ENCODE data around the gene IQUB. TPM values are rescaled to one million over a fixed set of nuclear protein-coding genes. Genes with fewer than 3 reads are reported as not detected.
"Not testable (repeated sequence)": the region's sequence is repeated elsewhere in the genome, so short reads cannot be mapped to it uniquely, and the experiment has no call there.

Gene IQUB
- total and polyA plus RNA-seq, 2 donors: 0.14 to 0.32 TPM

DNA sequence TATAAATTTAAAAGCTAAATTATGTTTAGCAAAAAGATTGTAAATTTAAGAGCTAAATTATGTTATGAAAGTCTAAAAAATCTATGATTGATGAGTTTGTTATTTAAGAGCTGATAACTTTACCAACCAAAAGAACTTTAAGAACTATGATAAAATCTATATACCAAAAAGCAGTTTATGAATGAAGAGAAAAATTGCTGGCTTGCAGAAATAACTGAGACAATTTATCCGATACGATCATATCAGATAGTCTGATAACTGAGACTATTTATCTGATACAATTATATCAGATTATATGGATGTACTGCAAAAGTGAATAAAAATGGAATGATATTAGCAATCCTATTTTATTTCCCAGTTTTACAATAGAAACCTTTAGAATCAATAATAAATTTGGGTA, 50.2 kb downstream of the IQUB start:
- no peaks in the 10 kb centered on the region for H3K27me3 ChIP-seq (ENCODE audit: control insufficient read depth in 2 of 2, insufficient read depth in 1 of 2, low read length in 1 of 2)
- H3K36me3 ChIP-seq (ENCODE audit: control insufficient read depth in 2 of 2, insufficient read depth in 2 of 2, low read length in 1 of 2): no peaks in the 10 kb centered on the region
- 97% methylated on average over 2 of the region's 2 CpGs for WGBS
- H3K4me1 ChIP-seq (ENCODE audit: control insufficient read depth in 2 of 2, insufficient read depth in 2 of 2, low read length in 2 of 2): no peaks in the 10 kb centered on the region
- H3K9me3 ChIP-seq (ENCODE audit: control insufficient read depth in 2 of 2, insufficient read depth in 1 of 2, low read length in 1 of 2): no peaks in the 10 kb centered on the region
- H3K4me3 ChIP-seq (ENCODE audit: low read length in 2 of 2): no peak overlapping the region
- no peak overlapping the region for H3K27ac ChIP-seq (ENCODE audit: low read depth in 1 of 2, low read length in 1 of 2)
- no peak for DNase-seq (ENCODE audit: low read depth in 6 of 9, low spot score in 9 of 9)

DNA sequence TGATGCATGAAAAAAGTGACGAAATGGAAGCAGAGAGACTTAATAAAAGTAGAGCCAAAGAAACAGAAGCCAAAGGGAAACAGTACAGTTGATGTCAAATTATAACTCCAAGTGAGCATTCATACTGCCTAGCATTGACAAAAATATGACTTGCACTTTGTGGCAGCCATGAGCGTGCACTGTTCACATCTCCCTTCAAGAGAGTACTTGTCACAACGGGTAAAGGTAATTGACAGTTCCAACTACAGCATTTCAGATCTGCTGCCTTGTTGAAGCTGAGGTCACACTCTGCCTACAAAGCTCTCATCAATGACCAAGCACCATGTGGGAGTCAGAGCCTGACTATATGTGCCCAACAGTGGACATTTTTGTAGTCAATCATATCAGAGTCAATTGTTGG, 54.3 kb downstream of the IQUB start:
- no peak overlapping the region for H3K27ac ChIP-seq (ENCODE audit: low read depth in 1 of 2, low read length in 1 of 2)
- WGBS: 93% methylated on average over 3 of the region's 3 CpGs
- no peaks in the 10 kb centered on the region for H3K4me1 ChIP-seq (ENCODE audit: control insufficient read depth in 2 of 2, insufficient read depth in 2 of 2, low read length in 2 of 2)
- no peaks in the 10 kb centered on the region for H3K27me3 ChIP-seq (ENCODE audit: control insufficient read depth in 2 of 2, insufficient read depth in 1 of 2, low read length in 1 of 2)
- no peaks in the 10 kb centered on the region for H3K9me3 ChIP-seq (ENCODE audit: control insufficient read depth in 2 of 2, insufficient read depth in 1 of 2, low read length in 1 of 2)
- no peaks in the 10 kb centered on the region for H3K36me3 ChIP-seq (ENCODE audit: control insufficient read depth in 2 of 2, insufficient read depth in 2 of 2, low read length in 1 of 2)
- DNase-seq (ENCODE audit: low read depth in 6 of 9, low spot score in 9 of 9): no peak
- H3K4me3 ChIP-seq (ENCODE audit: low read length in 2 of 2): no peak overlapping the region

DNA sequence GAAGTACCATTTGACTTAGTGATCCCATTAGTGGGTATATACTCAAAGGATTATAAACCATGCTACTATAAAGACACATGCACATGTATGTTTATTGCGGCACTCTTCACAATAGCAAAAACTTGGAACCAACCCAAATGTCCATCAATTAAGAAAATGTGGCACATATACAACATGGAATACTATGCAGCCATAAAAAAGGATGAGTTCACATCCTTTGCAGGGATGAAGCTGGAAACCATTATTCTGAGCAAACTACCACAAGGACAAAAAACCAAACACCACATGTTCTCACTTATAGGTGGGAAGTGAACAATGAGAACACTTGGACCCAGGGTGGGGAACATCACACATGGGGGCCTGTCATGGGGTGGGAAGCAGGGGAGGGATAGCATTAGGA, 56.3 kb downstream of the IQUB start:
- H3K9me3 ChIP-seq (ENCODE audit: control insufficient read depth in 2 of 2, insufficient read depth in 1 of 2, low read length in 1 of 2); DNase-seq (ENCODE audit: low read depth in 6 of 9, low spot score in 9 of 9); H3K4me1 ChIP-seq (ENCODE audit: control insufficient read depth in 2 of 2, insufficient read depth in 2 of 2, low read length in 2 of 2); H3K27ac ChIP-seq (ENCODE audit: low read depth in 1 of 2, low read length in 1 of 2); H3K4me3 ChIP-seq (ENCODE audit: low read length in 2 of 2); H3K36me3 ChIP-seq (ENCODE audit: control insufficient read depth in 2 of 2, insufficient read depth in 2 of 2, low read length in 1 of 2); H3K27me3 ChIP-seq (ENCODE audit: control insufficient read depth in 2 of 2, insufficient read depth in 1 of 2, low read length in 1 of 2): not testable (repeated sequence)
- WGBS: 100% methylated on average over 1 of the region's 1 CpG

DNA sequence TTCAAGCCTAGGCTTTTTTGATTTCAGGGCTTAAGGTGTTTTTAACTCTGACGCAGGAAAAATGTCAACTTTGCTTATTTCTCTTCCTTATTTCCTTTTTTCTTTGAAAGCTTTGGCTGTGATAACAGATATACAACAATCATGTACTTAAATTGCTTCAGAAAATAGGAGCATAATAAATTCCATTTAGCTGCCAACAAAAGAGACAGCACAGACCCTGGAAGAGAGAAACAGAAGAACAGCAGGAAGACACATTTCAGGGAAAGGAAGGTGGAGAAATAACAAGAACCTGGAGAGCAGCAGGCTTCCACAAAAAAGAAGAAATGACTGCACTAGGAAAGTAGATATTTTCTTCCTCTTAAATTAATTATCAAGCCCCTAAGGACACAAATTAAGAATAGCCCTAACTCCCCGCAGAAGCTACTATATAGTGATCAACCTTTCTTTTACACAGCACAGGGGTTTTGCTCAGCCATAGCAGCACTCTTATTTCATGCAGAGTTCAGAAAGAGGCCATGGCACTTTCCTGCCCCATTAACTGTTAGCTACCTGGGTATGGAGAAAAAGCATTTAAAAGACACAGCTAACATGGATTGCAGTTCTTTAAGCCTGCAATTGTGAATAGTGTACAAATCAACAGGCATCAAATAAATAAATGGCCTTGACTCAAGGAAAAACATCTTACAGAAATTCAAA, 61.5 kb downstream of the IQUB start:
- Histone ChIP-seq H3K9me3 (ENCODE audit: control insufficient read depth in 2 of 2, insufficient read depth in 1 of 2, low read length in 1 of 2) (no peaks in the 10 kb centered on the region), H3K36me3 (ENCODE audit: control insufficient read depth in 2 of 2, insufficient read depth in 2 of 2, low read length in 1 of 2) (no peaks in the 10 kb centered on the region), H3K4me3 (ENCODE audit: low read length in 2 of 2) (no peak overlapping the region), H3K4me1 (ENCODE audit: control insufficient read depth in 2 of 2, insufficient read depth in 2 of 2, low read length in 2 of 2) (no peaks in the 10 kb centered on the region), H3K27ac (ENCODE audit: low read depth in 1 of 2, low read length in 1 of 2) (no peak overlapping the region), H3K27me3 (ENCODE audit: control insufficient read depth in 2 of 2, insufficient read depth in 1 of 2, low read length in 1 of 2) (no peaks in the 10 kb centered on the region)
- no peak for DNase-seq (ENCODE audit: low read depth in 6 of 9, low spot score in 9 of 9)
- WGBS: 72% methylated on average over 2 of the region's 2 CpGs

DNA sequence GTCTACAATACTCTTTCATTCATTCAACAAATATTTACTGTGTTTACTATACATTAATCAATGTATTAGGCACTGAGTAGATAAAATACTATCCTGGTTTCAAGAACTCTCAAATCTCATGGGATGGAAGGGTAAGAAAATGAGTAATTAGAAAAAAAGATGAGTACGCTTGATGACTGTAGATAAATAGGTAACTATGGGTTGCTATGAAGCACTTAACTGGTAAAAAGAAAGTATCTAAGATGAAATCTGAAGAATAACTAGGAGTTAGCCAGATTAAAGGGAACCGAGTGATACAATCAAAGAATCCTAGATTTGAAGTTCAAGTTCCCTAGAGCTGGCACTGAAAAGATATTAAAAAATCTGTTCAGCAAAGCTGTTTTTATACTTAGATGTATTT, 62.1 kb downstream of the IQUB start:
- no peaks in the 10 kb centered on the region for H3K4me1 ChIP-seq (ENCODE audit: control insufficient read depth in 2 of 2, insufficient read depth in 2 of 2, low read length in 2 of 2)
- H3K4me3 ChIP-seq (ENCODE audit: low read length in 2 of 2): no peak overlapping the region
- no peaks in the 10 kb centered on the region for H3K9me3 ChIP-seq (ENCODE audit: control insufficient read depth in 2 of 2, insufficient read depth in 1 of 2, low read length in 1 of 2)
- no peak overlapping the region for H3K27ac ChIP-seq (ENCODE audit: low read depth in 1 of 2, low read length in 1 of 2)
- no peaks in the 10 kb centered on the region for H3K27me3 ChIP-seq (ENCODE audit: control insufficient read depth in 2 of 2, insufficient read depth in 1 of 2, low read length in 1 of 2)
- no peaks in the 10 kb centered on the region for H3K36me3 ChIP-seq (ENCODE audit: control insufficient read depth in 2 of 2, insufficient read depth in 2 of 2, low read length in 1 of 2)
- 96% methylated on average over 2 of the region's 2 CpGs for WGBS
- DNase-seq (ENCODE audit: low read depth in 6 of 9, low spot score in 9 of 9): no peak

DNA sequence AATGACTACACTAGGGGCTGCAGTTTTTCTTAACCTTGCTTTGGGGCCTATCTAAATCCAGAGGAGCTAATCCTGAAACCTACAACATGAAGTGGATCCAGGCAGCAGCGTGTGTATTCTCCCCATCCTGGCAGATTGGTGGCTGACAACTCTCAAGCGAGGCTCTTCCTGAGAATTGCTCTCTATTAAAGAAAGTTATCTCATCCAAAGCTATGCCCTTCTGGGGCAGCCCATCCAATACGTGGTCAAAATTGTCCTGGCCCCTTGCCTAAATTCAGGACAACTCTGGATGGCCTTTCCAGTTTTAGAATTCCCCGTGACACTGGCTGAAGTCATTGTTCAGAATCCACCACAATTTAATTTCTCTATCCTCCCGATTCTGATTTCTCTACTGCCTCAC, 66.1 kb downstream of the IQUB start:
- Histone ChIP-seq H3K4me3 (ENCODE audit: low read length in 2 of 2) (no peak overlapping the region), H3K36me3 (ENCODE audit: control insufficient read depth in 2 of 2, insufficient read depth in 2 of 2, low read length in 1 of 2) (no peaks in the 10 kb centered on the region), H3K27ac (ENCODE audit: low read depth in 1 of 2, low read length in 1 of 2) (no peak overlapping the region), H3K4me1 (ENCODE audit: control insufficient read depth in 2 of 2, insufficient read depth in 2 of 2, low read length in 2 of 2) (no peaks in the 10 kb centered on the region), H3K9me3 (ENCODE audit: control insufficient read depth in 2 of 2, insufficient read depth in 1 of 2, low read length in 1 of 2) (no peaks in the 10 kb centered on the region), H3K27me3 (ENCODE audit: control insufficient read depth in 2 of 2, insufficient read depth in 1 of 2, low read length in 1 of 2) (no peaks in the 10 kb centered on the region)
- 90% methylated on average over 5 of the region's 5 CpGs for WGBS
- DNase-seq (ENCODE audit: low read depth in 6 of 9, low spot score in 9 of 9): no peak

DNA sequence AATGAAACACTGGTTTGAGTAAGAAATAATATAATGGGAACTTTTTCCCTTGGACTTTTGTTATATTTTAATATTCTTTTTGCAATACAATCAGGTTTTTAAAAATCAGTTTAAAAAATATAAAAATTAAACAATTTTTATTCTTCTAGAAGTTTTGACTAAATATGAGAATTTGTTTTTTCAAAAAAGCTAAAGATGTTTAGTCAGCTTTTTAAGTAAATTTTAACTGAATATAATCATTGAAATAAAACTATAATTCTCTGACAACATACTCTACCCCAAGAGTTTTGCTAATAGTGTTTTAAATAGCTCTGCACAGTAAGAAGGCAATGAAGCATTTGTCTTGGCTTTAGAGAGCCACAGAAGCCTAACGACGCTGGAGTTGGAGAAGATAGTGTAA, 70.5 kb downstream of the IQUB start:
- 95% methylated on average over 2 of the region's 2 CpGs for WGBS

DNA sequence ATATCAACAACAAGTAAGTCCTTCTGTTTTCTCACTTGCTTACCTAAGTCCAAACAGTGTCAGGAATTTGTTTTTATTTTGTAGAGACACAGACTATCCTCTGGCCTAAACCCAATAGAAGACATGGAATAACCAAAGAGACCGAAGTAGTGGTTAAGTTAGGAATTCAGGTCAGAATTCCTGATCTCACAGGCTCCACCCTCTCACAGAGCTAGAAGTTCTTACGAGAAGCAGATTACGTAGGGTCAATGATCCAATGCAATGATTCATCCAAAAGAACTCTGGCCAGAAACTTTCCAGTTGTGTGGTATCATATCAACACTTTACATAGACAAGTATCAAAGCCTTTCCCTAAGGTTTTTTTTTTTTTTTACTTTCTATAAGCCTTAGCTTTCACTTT, 73.8 kb downstream of the IQUB start:
- Histone ChIP-seq H3K36me3 (ENCODE audit: control insufficient read depth in 2 of 2, insufficient read depth in 2 of 2, low read length in 1 of 2) (no peaks in the 10 kb centered on the region), H3K27ac (ENCODE audit: low read depth in 1 of 2, low read length in 1 of 2) (no peak overlapping the region), H3K4me3 (ENCODE audit: low read length in 2 of 2) (no peak overlapping the region), H3K27me3 (ENCODE audit: control insufficient read depth in 2 of 2, insufficient read depth in 1 of 2, low read length in 1 of 2) (no peaks in the 10 kb centered on the region), H3K9me3 (ENCODE audit: control insufficient read depth in 2 of 2, insufficient read depth in 1 of 2, low read length in 1 of 2) (no peaks in the 10 kb centered on the region), H3K4me1 (ENCODE audit: control insufficient read depth in 2 of 2, insufficient read depth in 2 of 2, low read length in 2 of 2) (no peaks in the 10 kb centered on the region)
- 74% methylated on average over 3 of the region's 3 CpGs for WGBS
- DNase-seq (ENCODE audit: low read depth in 6 of 9, low spot score in 9 of 9): no peak

More for the DNA sequence above, 70.5 kb downstream of the IQUB start:
- H3K4me3 ChIP-seq (ENCODE audit: low read length in 2 of 2): no peak overlapping the region
- DNase-seq (ENCODE audit: low read depth in 6 of 9, low spot score in 9 of 9): no peak
- no peaks in the 10 kb centered on the region for H3K36me3 ChIP-seq (ENCODE audit: control insufficient read depth in 2 of 2, insufficient read depth in 2 of 2, low read length in 1 of 2)
- no peaks in the 10 kb centered on the region for H3K27me3 ChIP-seq (ENCODE audit: control insufficient read depth in 2 of 2, insufficient read depth in 1 of 2, low read length in 1 of 2)
- H3K27ac ChIP-seq (ENCODE audit: low read depth in 1 of 2, low read length in 1 of 2): no peak overlapping the region
- no peaks in the 10 kb centered on the region for H3K9me3 ChIP-seq (ENCODE audit: control insufficient read depth in 2 of 2, insufficient read depth in 1 of 2, low read length in 1 of 2)
- H3K4me1 ChIP-seq (ENCODE audit: control insufficient read depth in 2 of 2, insufficient read depth in 2 of 2, low read length in 2 of 2): no peaks in the 10 kb centered on the region

DNA sequence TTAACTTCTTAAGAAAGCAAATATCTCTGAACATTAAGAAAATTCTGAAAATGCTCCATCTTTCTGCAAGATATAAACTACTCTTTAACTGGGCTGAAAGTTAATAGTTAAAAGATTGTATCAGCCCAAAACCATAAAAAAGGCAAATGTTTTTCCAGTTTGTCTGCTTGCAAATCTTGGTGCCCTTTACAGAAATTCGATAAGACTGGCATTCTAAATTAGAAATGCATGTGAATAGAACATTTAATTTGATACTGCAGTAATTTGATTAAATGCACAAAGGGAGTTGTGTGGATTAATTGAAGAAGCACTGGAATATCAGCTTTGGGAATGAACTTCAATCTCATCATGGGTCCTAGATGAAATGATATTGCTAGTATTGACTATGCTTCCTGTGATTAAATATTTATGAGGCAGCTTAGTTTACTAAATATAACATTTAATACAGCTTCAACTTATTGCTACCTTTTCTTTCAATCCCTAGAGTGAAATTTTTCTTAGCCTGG, 78.4 kb downstream of the IQUB start:
- no peak overlapping the region for H3K4me3 ChIP-seq (ENCODE audit: low read length in 2 of 2)
- no peak for DNase-seq (ENCODE audit: low read depth in 6 of 9, low spot score in 9 of 9)
- WGBS: 72% methylated on average over 1 of the region's 1 CpG
- H3K27me3 ChIP-seq (ENCODE audit: control insufficient read depth in 2 of 2, insufficient read depth in 1 of 2, low read length in 1 of 2): no peaks in the 10 kb centered on the region
- H3K4me1 ChIP-seq (ENCODE audit: control insufficient read depth in 2 of 2, insufficient read depth in 2 of 2, low read length in 2 of 2): no peaks in the 10 kb centered on the region
- H3K36me3 ChIP-seq (ENCODE audit: control insufficient read depth in 2 of 2, insufficient read depth in 2 of 2, low read length in 1 of 2): no peaks in the 10 kb centered on the region
- no peak overlapping the region for H3K27ac ChIP-seq (ENCODE audit: low read depth in 1 of 2, low read length in 1 of 2)
- H3K9me3 ChIP-seq (ENCODE audit: control insufficient read depth in 2 of 2, insufficient read depth in 1 of 2, low read length in 1 of 2): no peaks in the 10 kb centered on the region

Measured in thymus (tissue), 11 donors.